Karpas-422 (cell line): Measurements from ENCODE around the gene DAAM2. TPM values are rescaled to one million over a fixed set of nuclear protein-coding genes. Genes with fewer than 3 reads are reported as not detected.

Experiments used
- DNase-seq: peaks from one replicate; pipeline ENCODE4 v3.0.0-alpha.2; 2015
- H2AFZ ChIP-seq: fragments of 200-600 bp; sonication (generic); 2 replicates; pipeline ENCODE4 v1.6.1; 2014; ENCODE audit warnings: antibody characterized with exemption, low read length, mixed read lengths
- H3K27ac ChIP-seq: fragments of 200-600 bp; sonication (generic); 2 replicates; pipeline ENCODE4 v1.5.1; 2014; ENCODE audit warnings: mild to moderate bottlenecking, low read length, moderate library complexity
- H3K27me3 ChIP-seq: fragments of 200-600 bp; sonication (generic); 2 replicates; pipeline ENCODE4 v1.6.1; 2014; ENCODE audit warnings: low read length, mixed read lengths
- H3K36me3 ChIP-seq: fragments of 200-600 bp; sonication (generic); 2 replicates; pipeline ENCODE4 v1.6.1; 2014; ENCODE audit warnings: low read length, mixed read lengths; ENCODE audit not compliant: insufficient read depth
- H3K4me1 ChIP-seq: fragments of 200-600 bp; sonication (generic); 2 replicates; pipeline ENCODE4 v1.6.1; 2014; ENCODE audit warnings: mild to moderate bottlenecking, low read length, mixed read lengths
- H3K4me2 ChIP-seq: fragments of 200-600 bp; sonication (generic); 2 replicates; pipeline ENCODE4 v1.6.1; 2014; ENCODE audit warnings: low read length, low read depth, mild to moderate bottlenecking; ENCODE audit not compliant: poor library complexity, severe bottlenecking
- H3K4me3 ChIP-seq: fragments of 200-600 bp; sonication (generic); 2 replicates; pipeline ENCODE4 v1.5.1; 2014; ENCODE audit warnings: mild to moderate bottlenecking, antibody characterized with exemption, low read length, mixed read lengths
- H3K79me2 ChIP-seq: fragments of 200-600 bp; sonication (generic); 2 replicates; pipeline ENCODE4 v1.6.1; 2014; ENCODE audit warnings: mild to moderate bottlenecking, low read length, mixed read lengths
- H3K9ac ChIP-seq: fragments of 200-600 bp; sonication (generic); 2 replicates; pipeline ENCODE4 v1.6.0; 2014; ENCODE audit warnings: low read length
- H3K9me2 ChIP-seq: fragments of 200-600 bp; sonication (generic), shearing (Covaris generic); replicated peaks from 2 replicates; pipeline ENCODE4 v1.6.0; 2014; ENCODE audit warnings: mild to moderate bottlenecking, low read length, moderate library complexity; ENCODE audit not compliant: insufficient read depth
- H3K9me3 ChIP-seq: fragments of 300-700, 200-600 bp; sonication (generic); 2 replicates; pipeline ENCODE4 v1.6.1; 2014; ENCODE audit warnings: low read length, mixed read lengths
- H4K20me1 ChIP-seq: fragments of 200-600 bp; sonication (generic); 2 replicates; pipeline ENCODE4 v1.6.1; 2014; ENCODE audit warnings: mild to moderate bottlenecking, antibody characterized with exemption, low read length, low read depth; ENCODE audit not compliant: insufficient read depth
- total RNA-seq: library from RNA; depleted of rRNA; stranded (reverse); fragments of >200 nt; shearing (Covaris generic); gene quantifications from 2 replicates; pipeline ENCODE4 v1.2.3, GENCODE V29; 2014; ENCODE audit warnings: low replicate concordance

DAAM2 gene
- total RNA-seq, 1 experiment from 2014 or later, result not detected

- Histone ChIP-seq H3K36me3 (no peaks in the 10 kb centered on the region), H2AFZ (no peak overlapping the region), H3K4me3 (no peak overlapping the region), H3K4me2 (no peak overlapping the region), H3K27me3 (no peaks in the 10 kb centered on the region), H3K9me3 (no peaks in the 10 kb centered on the region), H3K79me2 (no peaks in the 10 kb centered on the region), H4K20me1 (no peaks in the 10 kb centered on the region), H3K4me1 (no peaks in the 10 kb centered on the region), H3K9me2 (no peaks in the 10 kb centered on the region), H3K9ac (no peak overlapping the region), H3K27ac (no peak overlapping the region)
- DNase-seq, result no peak
Observed at GRCh38 chr6:39849228-39849627, 57.1 kb downstream of the DAAM2 start.

DNA sequence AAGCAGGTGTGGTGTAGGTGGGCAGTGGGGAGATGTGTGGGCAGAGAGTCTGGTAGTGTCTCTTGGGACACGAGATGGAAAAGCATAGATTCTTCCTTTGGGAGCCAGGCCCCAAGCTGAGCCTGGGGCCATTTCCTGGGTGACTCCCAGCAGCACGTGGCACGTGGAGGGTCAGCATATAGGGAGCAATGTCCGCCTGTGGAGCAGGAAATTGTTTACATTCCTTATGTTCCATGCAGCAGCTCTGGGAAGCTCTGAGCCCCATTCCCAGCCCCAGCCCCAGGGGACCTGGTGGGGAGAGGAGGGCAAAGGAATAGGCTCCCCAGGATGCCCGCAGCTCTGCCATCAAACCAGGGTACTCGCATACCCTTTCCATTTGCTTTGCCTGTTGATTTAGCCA lies 57.6 kb downstream of the DAAM2 start:
- no peak overlapping the region for H3K4me3 ChIP-seq
- H3K4me2 ChIP-seq, result no peak overlapping the region
- no peak overlapping the region for H3K9ac ChIP-seq
- H3K9me2 ChIP-seq, result no peaks in the 10 kb centered on the region
- H3K9me3 ChIP-seq, result no peaks in the 10 kb centered on the region
- H2AFZ ChIP-seq, result no peak overlapping the region
- DNase-seq, result no peak
- no peaks in the 10 kb centered on the region for H4K20me1 ChIP-seq
- H3K27me3 ChIP-seq, result no peaks in the 10 kb centered on the region
- H3K36me3 ChIP-seq, result no peaks in the 10 kb centered on the region
- H3K79me2 ChIP-seq, result no peaks in the 10 kb centered on the region
- no peak overlapping the region for H3K27ac ChIP-seq
- no peaks in the 10 kb centered on the region for H3K4me1 ChIP-seq

DNA sequence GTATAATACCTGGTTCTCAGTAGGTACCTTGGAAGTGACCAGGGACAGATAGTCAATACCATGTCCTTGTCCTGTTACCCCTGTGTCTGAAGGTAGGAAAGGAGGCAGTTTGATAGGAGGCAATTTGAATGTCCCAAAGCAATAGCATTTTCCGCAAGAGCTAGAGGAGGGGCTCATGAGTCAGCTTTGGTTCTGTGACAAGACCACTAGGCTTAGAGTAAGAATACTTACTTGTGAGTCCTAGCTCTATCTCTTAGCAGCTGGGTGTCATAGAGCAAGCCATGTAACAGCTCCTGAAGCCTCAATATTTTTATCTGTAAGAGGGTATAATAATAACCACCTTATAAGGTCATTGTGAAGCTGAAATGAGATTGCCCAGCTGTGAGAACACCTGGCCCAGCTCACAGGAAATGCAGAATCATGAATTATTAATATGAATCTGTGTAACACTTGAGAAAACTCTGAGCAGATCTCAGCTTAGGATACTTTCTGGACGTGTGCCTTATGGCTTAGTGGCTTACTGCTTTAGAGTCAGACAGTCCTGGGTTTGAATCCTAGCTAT lies 58.6 kb downstream of the DAAM2 start:
- Histone ChIP-seq H3K4me1 (no peaks in the 10 kb centered on the region), H3K27ac (no peak overlapping the region), H3K79me2 (no peaks in the 10 kb centered on the region), H3K4me3 (no peak overlapping the region), H3K27me3 (no peaks in the 10 kb centered on the region), H3K9me2 (no peaks in the 10 kb centered on the region), H3K36me3 (no peaks in the 10 kb centered on the region), H3K9ac (no peak overlapping the region), H3K4me2 (no peak overlapping the region), H2AFZ (no peak overlapping the region), H3K9me3 (no peaks in the 10 kb centered on the region), H4K20me1 (no peaks in the 10 kb centered on the region)
- no peak for DNase-seq

DNA sequence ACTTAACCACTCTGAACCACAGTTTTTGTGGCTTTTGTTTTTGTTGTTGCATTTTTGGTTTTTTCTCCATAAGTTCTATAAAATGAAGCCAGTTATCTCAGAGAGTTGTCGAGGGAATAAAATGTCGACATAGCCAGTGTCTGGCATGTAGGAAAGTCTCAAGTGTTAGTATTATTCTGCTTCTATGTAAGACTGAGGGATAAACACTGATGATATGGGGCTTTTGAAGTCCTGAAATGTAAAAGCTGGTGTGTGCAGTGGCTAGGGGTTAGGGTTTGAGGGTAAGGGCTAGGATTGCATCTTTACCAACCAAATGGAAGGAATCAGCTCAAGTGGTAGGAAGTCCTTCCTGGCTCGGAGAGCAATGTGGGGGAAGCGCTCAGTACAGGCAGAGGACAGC lies 59.2 kb downstream of the DAAM2 start:
- no peaks in the 10 kb centered on the region for H3K36me3 ChIP-seq
- no peaks in the 10 kb centered on the region for H3K4me1 ChIP-seq
- no peaks in the 10 kb centered on the region for H3K27me3 ChIP-seq
- no peak overlapping the region for H3K4me2 ChIP-seq
- H3K9me3 ChIP-seq, result no peaks in the 10 kb centered on the region
- no peaks in the 10 kb centered on the region for H3K9me2 ChIP-seq
- H3K79me2 ChIP-seq, result no peaks in the 10 kb centered on the region
- DNase-seq, result no peak
- H3K27ac ChIP-seq, result no peak overlapping the region
- no peak overlapping the region for H3K4me3 ChIP-seq
- H4K20me1 ChIP-seq, result no peaks in the 10 kb centered on the region
- H2AFZ ChIP-seq, result no peak overlapping the region
- H3K9ac ChIP-seq, result no peak overlapping the region

GRCh38 chr6:39852324-39852723 lies 60.1 kb downstream of the DAAM2 start:
- Histone ChIP-seq H3K36me3 (no peaks in the 10 kb centered on the region), H3K9me3 (no peaks in the 10 kb centered on the region), H3K27me3 (no peaks in the 10 kb centered on the region), H2AFZ (no peak overlapping the region), H3K4me2 (no peak overlapping the region), H3K9ac (no peak overlapping the region), H3K4me1 (no peaks in the 10 kb centered on the region), H3K27ac (no peak overlapping the region), H3K9me2 (no peaks in the 10 kb centered on the region), H3K4me3 (no peak overlapping the region), H3K79me2 (no peaks in the 10 kb centered on the region), H4K20me1 (no peaks in the 10 kb centered on the region)
- no peak for DNase-seq

DNA sequence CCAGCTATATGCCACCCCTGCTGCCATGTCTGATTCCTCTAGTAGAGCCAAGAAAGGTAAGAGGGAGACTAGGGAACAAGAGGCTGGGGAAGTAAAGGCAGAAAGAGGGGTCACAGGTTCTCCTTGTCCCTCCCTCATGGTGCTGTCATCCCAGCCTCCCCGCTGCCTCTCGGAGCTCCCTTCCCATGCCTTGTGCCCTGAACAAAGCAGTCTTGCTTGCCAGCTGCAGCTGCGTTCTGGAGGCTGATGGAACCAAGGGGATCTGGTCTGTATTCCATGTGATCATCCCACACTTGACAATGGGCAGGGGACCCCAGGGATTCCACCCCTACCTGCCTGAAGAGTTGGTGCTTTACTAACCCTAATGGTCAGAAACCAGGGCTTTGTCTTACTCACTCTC lies 61.4 kb downstream of the DAAM2 start:
- no peaks in the 10 kb centered on the region for H3K9me2 ChIP-seq
- H3K27ac ChIP-seq, result no peak overlapping the region
- H3K27me3 ChIP-seq, result no peaks in the 10 kb centered on the region
- no peak overlapping the region for H2AFZ ChIP-seq
- H3K4me3 ChIP-seq, result no peak overlapping the region
- H3K79me2 ChIP-seq, result no peaks in the 10 kb centered on the region
- no peaks in the 10 kb centered on the region for H4K20me1 ChIP-seq
- no peaks in the 10 kb centered on the region for H3K9me3 ChIP-seq
- H3K4me2 ChIP-seq, result no peak overlapping the region
- no peaks in the 10 kb centered on the region for H3K36me3 ChIP-seq
- H3K9ac ChIP-seq, result no peak overlapping the region
- DNase-seq, result no peak
- H3K4me1 ChIP-seq, result no peaks in the 10 kb centered on the region

GRCh38 chr6:39855356-39855995 lies 63.3 kb downstream of the DAAM2 start:
- Histone ChIP-seq H3K9me2 (no peaks in the 10 kb centered on the region), H3K4me2 (no peak overlapping the region), H3K27ac (no peak overlapping the region), H2AFZ (no peak overlapping the region), H3K36me3 (no peaks in the 10 kb centered on the region), H3K4me3 (no peak overlapping the region), H3K9me3 (no peaks in the 10 kb centered on the region), H3K79me2 (no peaks in the 10 kb centered on the region), H3K4me1 (no peaks in the 10 kb centered on the region), H4K20me1 (no peaks in the 10 kb centered on the region), H3K9ac (no peak overlapping the region), H3K27me3 (no peaks in the 10 kb centered on the region)
- no peak for DNase-seq

GRCh38 chr6:39859025-39859424 lies 66.8 kb downstream of the DAAM2 start:
- Histone ChIP-seq H3K9ac (no peak overlapping the region), H3K9me3 (no peaks in the 10 kb centered on the region), H3K27ac (no peak overlapping the region), H3K4me1 (no peaks in the 10 kb centered on the region), H3K9me2 (no peaks in the 10 kb centered on the region), H3K4me3 (no peak overlapping the region), H4K20me1 (no peaks in the 10 kb centered on the region), H3K36me3 (no peaks in the 10 kb centered on the region), H3K27me3 (no peaks in the 10 kb centered on the region), H2AFZ (no peak overlapping the region), H3K4me2 (no peak overlapping the region), H3K79me2 (no peaks in the 10 kb centered on the region)
- DNase-seq, result no peak
